Urinary bladder (tissue), 4 donors: ENCODE results near the gene TXNDC17. TPM values are rescaled to one million over a fixed set of nuclear protein-coding genes. Genes with fewer than 3 reads are reported as not detected.
"Not testable (repeated sequence)": the region's sequence is repeated elsewhere in the genome, so short reads cannot be mapped to it uniquely, and the experiment has no call there.

Experiments
- DNase-seq: peaks from one replicate; pipeline ENCODE4 v3.0.0-alpha.2; 2015; ENCODE audit errors: extremely low spot score
- H3K27ac ChIP-seq: one replicate; pipeline ENCODE4 v1.5.1; 2013; ENCODE audit warnings: low read depth, mild to moderate bottlenecking, moderate library complexity
- H3K36me3 ChIP-seq: one replicate; pipeline ENCODE4 v1.6.1; 2013; ENCODE audit warnings: mild to moderate bottlenecking, moderate library complexity; ENCODE audit not compliant: insufficient read depth
- H3K4me1 ChIP-seq: one replicate; pipeline ENCODE4 v1.6.1; 2013; ENCODE audit warnings: mild to moderate bottlenecking, moderate library complexity; ENCODE audit not compliant: insufficient read depth
- H3K4me3 ChIP-seq: one replicate; pipeline ENCODE4 v1.5.1; 2013; ENCODE audit warnings: low read depth, low read length
- WGBS: extraction: QIAGEN DNeasy Blood & Tissue Kit; methylation state at CpG from one replicate; pipeline ENCODE4 v1.1.7; 2013; 5-methylcytosine and 5-hydroxymethylcytosine counted together
- polyA plus RNA-seq: library from polyadenylated mRNA; stranded (reverse); fragments of 200-250 nt; gene quantifications from one replicate; pipeline ENCODE4 v1.2.3, GENCODE V29; 2013
- total RNA-seq: library from RNA; depleted of rRNA; stranded (reverse); fragments of >200 nt; gene quantifications from one replicate; pipeline ENCODE4 v1.2.3, GENCODE V29; 2014
- donor health status: healthy with polysubstance abuse.
- donor health status: healthy.

TXNDC17 gene
- total and polyA plus RNA-seq, 2 donors = 34.0 to 164 TPM

GRCh38 chr17:6641247-6641863, 495 bp downstream of the TXNDC17 start:
- H3K36me3 ChIP-seq = no peaks in the 10 kb centered on the region
- H3K4me1 ChIP-seq = no peaks in the 10 kb centered on the region
- H3K27ac ChIP-seq = peak overlapping the region; percentile 61
- peak overlapping the region; percentile 93 for H3K4me3 ChIP-seq
- 3% methylated on average over 20 of the region's 20 CpGs for WGBS
- no peak for DNase-seq

- H3K4me3 ChIP-seq = no peak overlapping the region
- DNase-seq = no peak
- H3K4me1 ChIP-seq = no peaks in the 10 kb centered on the region
- 53% methylated on average over 2 of the region's 2 CpGs for WGBS
- H3K27ac ChIP-seq = no peak overlapping the region
- no peaks in the 10 kb centered on the region for H3K36me3 ChIP-seq
These were observed 1.7 kb downstream of the TXNDC17 start for GRCh38 chr17:6642592-6642991.

GRCh38 chr17:6643451-6644125, 2.7 kb downstream of the TXNDC17 start:
- H3K27ac ChIP-seq = no peak overlapping the region
- no peaks in the 10 kb centered on the region for H3K36me3 ChIP-seq
- no peaks in the 10 kb centered on the region for H3K4me1 ChIP-seq
- WGBS = 66% methylated on average over 5 of the region's 5 CpGs
- H3K4me3 ChIP-seq = no peak overlapping the region
- DNase-seq = no peak

- no peaks in the 10 kb centered on the region for H3K4me1 ChIP-seq
- H3K27ac ChIP-seq = no peak overlapping the region
- H3K4me3 ChIP-seq = no peak overlapping the region
- no peak for DNase-seq
- no peaks in the 10 kb centered on the region for H3K36me3 ChIP-seq
These were observed 7.3 kb downstream of the TXNDC17 start for GRCh38 chr17:6648181-6648580.

GRCh38 chr17:6651354-6651918, 10.6 kb downstream of the TXNDC17 start, which contains the start of the genes C17orf100 and MED31:
Gene C17orf100 (plus strand): TSS chr17:6651762. CDS start chr17:6651914, 152 bp downstream.
Gene MED31 (minus strand): TSS chr17:6651605. CDS start chr17:6651528, 77 bp downstream.
- DNase-seq = peak; percentile 79
- peaks cover 2% of the 10 kb centered on the region for H3K4me1 ChIP-seq
- no peaks in the 10 kb centered on the region for H3K36me3 ChIP-seq
- WGBS = under 1% methylated on average over 35 of the region's 35 CpGs
- peak within 1 kb of the TSS; percentile 55 for H3K27ac ChIP-seq
- H3K4me3 ChIP-seq = peak within 1 kb of the TSS; percentile 66

- WGBS = 3% methylated on average over 47 of the region's 47 CpGs
- H3K4me1 ChIP-seq = peaks cover 2% of the 10 kb centered on the region
- DNase-seq = no peak
These were observed 11.1 kb downstream of the TXNDC17 start for GRCh38 chr17:6651919-6652452.

GRCh38 chr17:6654841-6655731, 14.2 kb downstream of the TXNDC17 start:
- Histone ChIP-seq H3K36me3 (no peaks in the 10 kb centered on the region), H3K4me1 (peaks cover 2% of the 10 kb centered on the region), H3K27ac (no peak overlapping the region), H3K4me3 (no peak overlapping the region)
- WGBS = 19% methylated on average over 46 of the region's 46 CpGs
- DNase-seq = no peak

More at GRCh38 chr17:6651919-6652452, 11.1 kb downstream of the TXNDC17 start:
- H3K4me3 ChIP-seq = peak overlapping the region; percentile 34
- peak overlapping the region; percentile 49 for H3K27ac ChIP-seq
- no peaks in the 10 kb centered on the region for H3K36me3 ChIP-seq

- H3K4me1 ChIP-seq, H3K27ac ChIP-seq, H3K36me3 ChIP-seq, DNase-seq, H3K4me3 ChIP-seq: not testable (repeated sequence)
- WGBS = 4% methylated on average over 27 of the region's 41 CpGs
These were observed 15.0 kb downstream of the TXNDC17 start for GRCh38 chr17:6655732-6656361.

GRCh38 chr17:6656797-6657632, 16.2 kb downstream of the TXNDC17 start:
- H3K27ac ChIP-seq, DNase-seq, H3K4me1 ChIP-seq, H3K36me3 ChIP-seq: not testable (repeated sequence)
- 7% methylated on average over 53 of the region's 55 CpGs for WGBS
- peak overlapping the region; percentile 12 for H3K4me3 ChIP-seq

GRCh38 chr17:6657633-6658287, 16.9 kb downstream of the TXNDC17 start:
- DNase-seq = no peak
- no peaks in the 10 kb centered on the region for H3K36me3 ChIP-seq
- whole genome bisulfite sequencing = 67% methylated on average over 18 of the region's 18 CpGs
- H3K4me1 ChIP-seq = peaks cover 2% of the 10 kb centered on the region
- H3K27ac ChIP-seq = no peak overlapping the region
- H3K4me3 ChIP-seq = no peak overlapping the region

- not testable (repeated sequence) for H3K4me1 ChIP-seq, H3K36me3 ChIP-seq, H3K27ac ChIP-seq, DNase-seq, H3K4me3 ChIP-seq
- 94% methylated on average over 5 of the region's 5 CpGs for WGBS
These were observed 17.6 kb downstream of the TXNDC17 start for GRCh38 chr17:6658411-6658810.

GRCh38 chr17:6660101-6660500, 19.2 kb downstream of the TXNDC17 start:
- DNase-seq = no peak
- Histone ChIP-seq H3K27ac (no peak overlapping the region), H3K4me3 (no peak overlapping the region), H3K36me3 (no peaks in the 10 kb centered on the region), H3K4me1 (no peaks in the 10 kb centered on the region)
- 78% methylated on average over 9 of the region's 9 CpGs for WGBS
